GM12878 (cell line): ENCODE data around the gene PGR. TPM values are rescaled to one million over a fixed set of nuclear protein-coding genes. Genes with fewer than 3 reads are reported as not detected.

Source experiments
- ATAC-seq: fragments of 200-7000 bp; cut with Tn5 transposase; 3 replicates; pipeline ENCODE4 v1.9.1; 2020; ENCODE audit warnings: mild to moderate bottlenecking, moderate library complexity
- BruUV-seq: library from RNA; stranded (reverse); fragments of 400-500 nt; replicated peaks from 2 replicates; lab custom pipeline; 2021; lab: Mats Ljungman, UMichigan
- CTCF ChIA-PET: fragments of 300-600 bp; sonication (Branson Sonifier 250); formaldehyde crosslinking; extraction: SDS; loops from one replicate; lab custom pipeline; 2021; ENCODE audit warnings: inconsistent platforms; lab: Yijun Ruan, JAX
- POLR2A ChIA-PET: fragments of 350-600 bp; formaldehyde crosslinking; extraction: SDS; loops from one replicate; lab custom pipeline; 2021; ENCODE audit warnings: inconsistent platforms; lab: Charles Lee
- RAD21 ChIA-PET: fragments of 300-600 bp; sonication (Branson Sonifier 250); formaldehyde crosslinking; loops from one replicate; lab custom pipeline; 2023; ENCODE audit warnings: antibody characterized with exemption; ENCODE audit not compliant: unreplicated experiment; lab: Charles Lee
- SMC1A ChIA-PET: fragments of 300-600 bp; sonication (Branson Sonifier 250); formaldehyde crosslinking; loops from one replicate; lab custom pipeline; 2023; ENCODE audit not compliant: unreplicated experiment, uncharacterized antibody; lab: Charles Lee
- DNase-seq: peaks from one replicate; pipeline ENCODE4 v3.0.0-alpha.2; 2011; ENCODE audit warnings: low read depth, low spot score
- FAIRE-seq: peaks from 3 replicates; lab custom pipeline; 2011; peaks lifted over from hg19 to GRCh38; lab: Jason Lieb, UNC
- H2AFZ ChIP-seq: 2 replicates; pipeline ENCODE4 v1.6.0; 2011; ENCODE audit warnings: low read depth, low read length, control low read depth; ENCODE audit not compliant: control insufficient read depth
- H3K27ac ChIP-seq: 2 replicates; pipeline ENCODE4 v1.5.1; 2011; ENCODE audit warnings: control low read depth; ENCODE audit not compliant: control insufficient read depth, insufficient read depth
- H3K27me3 ChIP-seq, 2 experiments: replicated peaks in 1 of 2; 2 replicates each; pipeline versions ENCODE4 v1.6.0 to v1.6.1; 2011; ENCODE audit warnings: low read length in 1 of 2; ENCODE audit not compliant: control insufficient read depth in 2 of 2, insufficient read depth in 2 of 2
- H3K36me3 ChIP-seq, 2 experiments: 2 replicates each; pipeline ENCODE4 v1.5.1; 2011; ENCODE audit warnings: low read length in 1 of 2; ENCODE audit not compliant: control insufficient read depth in 2 of 2, insufficient read depth in 2 of 2
- H3K4me1 ChIP-seq: 2 replicates; pipeline ENCODE4 v1.6.1; 2011; ENCODE audit warnings: mild to moderate bottlenecking, low read length, moderate library complexity, mixed read lengths; ENCODE audit not compliant: control insufficient read depth, insufficient read depth
- H3K4me2 ChIP-seq: 2 replicates; pipeline ENCODE4 v1.6.0; 2011; ENCODE audit warnings: control low read depth; ENCODE audit not compliant: control insufficient read depth, insufficient read depth
- H3K4me3 ChIP-seq: fragments of 200-600 bp; sonication (generic); 2 replicates; pipeline ENCODE4 v1.5.1; 2016
- H3K79me2 ChIP-seq: 2 replicates; pipeline ENCODE4 v1.6.0; 2011; ENCODE audit warnings: low read length; ENCODE audit not compliant: control insufficient read depth, insufficient read depth
- H3K9ac ChIP-seq: 2 replicates; pipeline ENCODE4 v1.8.0; 2011; ENCODE audit warnings: low read length, control low read depth, mixed read lengths; ENCODE audit not compliant: control insufficient read depth, insufficient read depth
- H3K9me3 ChIP-seq: replicated peaks from 3 replicates; pipeline ENCODE4 v1.5.1; 2011; ENCODE audit warnings: mild to moderate bottlenecking, low read length; ENCODE audit not compliant: control insufficient read depth, insufficient read depth
- H4K20me1 ChIP-seq: 2 replicates; pipeline ENCODE4 v1.6.0; 2011; ENCODE audit not compliant: control insufficient read depth, insufficient read depth
- CHD2 ChIP-seq: IDR thresholded peaks from 2 replicates; pipeline ENCODE4 v1.6.1; 2011; ENCODE audit warnings: low read depth, low read length, improper control_type of control experiment, borderline replicate concordance
- EED ChIP-seq: sonication (generic); IDR thresholded peaks from 2 replicates; pipeline ENCODE4 v1.6.1; 2016; ENCODE audit warnings: antibody characterized with exemption, low read depth
- IKZF2 ChIP-seq, 2 experiments: fragments of 450-650 bp; IDR thresholded peaks; 2 replicates each; pipeline ENCODE4 v1.6.1; 2017; ENCODE audit warnings: mild to moderate bottlenecking in 2 of 2, moderate library complexity in 2 of 2
- JUNB ChIP-seq: IDR thresholded peaks from 2 replicates; pipeline ENCODE4 v1.6.1; 2016; ENCODE audit warnings: antibody characterized with exemption, mild to moderate bottlenecking
- KDM1A ChIP-seq: fragments of 200-600 bp; sonication (generic); IDR thresholded peaks from 2 replicates; pipeline ENCODE4 v1.6.1; 2016; ENCODE audit warnings: borderline replicate concordance
- NR2C1 ChIP-seq: fragments of 450-650 bp; IDR thresholded peaks from 2 replicates; pipeline ENCODE4 v1.6.1; 2017; ENCODE audit warnings: antibody characterized with exemption, mild to moderate bottlenecking, moderate library complexity
- RAD51 ChIP-seq: fragments of 450-650 bp; IDR thresholded peaks from 2 replicates; pipeline ENCODE4 v1.6.1; 2016; ENCODE audit warnings: moderate library complexity, mild to moderate bottlenecking, inconsistent platforms
- RUNX3 ChIP-seq: IDR thresholded peaks from 2 replicates; pipeline ENCODE4 v1.6.1; 2012; ENCODE audit warnings: low read length, inconsistent platforms
- SUZ12 ChIP-seq: fragments of 200-600 bp; sonication (generic); IDR thresholded peaks from one replicate; pipeline ENCODE4 v1.6.1; 2018; ENCODE audit warnings: antibody characterized with exemption, mild to moderate bottlenecking; ENCODE audit not compliant: unreplicated experiment
- WGBS: methylation state at CpG from one replicate; pipeline ENCODE4 v1.1.6; 2016; ENCODE audit warnings: low lambda C conversion rate; ENCODE audit not compliant: insufficient replicate concordance, insufficient coverage; ENCODE audit errors: missing lambda C conversion rate; 5-methylcytosine and 5-hydroxymethylcytosine counted together
- in situ Hi-C: fragments of 300-500 bp; cut with MboI; formaldehyde crosslinking; loops from 9 replicates; pipeline ENCODE4 v1.14.3; 2018; ENCODE audit warnings: mixed read lengths
- intact Hi-C: fragments of 100-400 bp; cut with micrococcal nuclease; formaldehyde crosslinking; loops from one replicate; pipeline ENCODE4 v1.14.2; 2022; ENCODE audit not compliant: unreplicated experiment
- polyA plus RNA-seq, 11 experiments: library from polyadenylated mRNA; depleted of rRNA in 4 of 11; unstranded in 6 of 11; stranded (reverse) in 5 of 11; fragments of >200 nt; fragmentation: Nextera tagmentation in 4 of 11; fragmentation: Illumina TruSeq in 1 of 11; extraction: Ambion mirVana in 4 of 11; extraction: Trizol in 1 of 11; gene quantifications; 1 replicate in 1 of 11; 2 replicates in 10 of 11; pipeline versions ENCODE4 v1.2.1 to v1.2.3, GENCODE V29; 2011 to 2016; ENCODE audit warnings: inconsistent platforms in 2 of 11, missing spikeins in 2 of 11, low read depth in 1 of 11
- total RNA-seq, 4 experiments: library from RNA; depleted of rRNA in 3 of 4; stranded (reverse); fragments of >200 nt in 3 of 4; fragmentation: Illumina TruSeq in 1 of 4; extraction: Trizol in 1 of 4; gene quantifications; 2 replicates each; pipeline versions ENCODE4 v1.2.1 to v1.2.3, GENCODE V29; 2013 to 2021
- TF ChIP-seq, protein P1 (sequence below): IDR thresholded peaks from 2 replicates; pipeline ENCODE4 v1.6.1; 2011; ENCODE audit warnings: borderline replicate concordance, low read depth, mild to moderate bottlenecking, moderate library complexity, mixed read lengths, low read length; ENCODE audit not compliant: insufficient read depth; ENCODE audit errors: extremely low read length
- TF ChIP-seq, protein P2 (sequence below): fragments of 450-650 bp; IDR thresholded peaks from 2 replicates; pipeline ENCODE4 v1.6.1; 2016; ENCODE audit warnings: mild to moderate bottlenecking, moderate library complexity, borderline replicate concordance

The PGR gene
- total and polyA plus RNA-seq, 10 of the 15 experiments (the other 5 are each of a cell fraction or from before 2014, with no cell fraction given), result 0.01 TPM; not detected in 9

DNA sequence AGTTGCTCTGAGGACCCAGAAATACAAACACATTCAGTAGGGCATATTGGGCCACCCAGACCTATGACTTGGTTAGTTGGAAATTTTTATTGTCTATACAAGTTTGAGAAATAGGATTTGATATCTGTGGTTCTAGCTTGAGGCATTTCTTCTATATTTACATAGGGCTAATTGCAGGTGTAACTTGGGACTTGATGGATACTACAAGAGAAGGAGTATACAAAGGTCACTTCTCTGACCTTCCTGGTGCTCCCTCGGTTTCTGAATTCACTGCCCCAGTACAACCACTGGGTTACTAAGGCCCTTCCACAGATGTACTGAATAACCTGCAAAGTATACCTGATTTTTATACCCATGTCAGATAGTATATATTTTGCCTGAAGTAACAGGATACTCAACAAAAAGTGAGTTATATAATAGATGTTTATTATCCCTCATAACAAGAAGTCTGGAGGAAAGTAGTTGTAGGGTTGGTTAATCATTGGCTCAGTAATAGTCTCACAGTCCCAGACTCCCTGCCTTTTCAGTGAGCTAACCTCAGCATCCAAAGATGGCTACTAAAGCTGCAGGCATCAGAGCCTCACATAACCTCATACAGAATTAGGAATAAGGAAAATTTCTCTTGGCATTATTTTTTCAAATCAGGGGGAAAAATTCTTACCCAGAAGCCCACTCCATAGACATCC, 8.8 kb upstream of the PGR start:
- no peaks in the 10 kb centered on the region for H3K9me3 ChIP-seq
- in situ Hi-C loops, result no loop called here
- no peak for TF ChIP-seq JUNB
- no peak for TF ChIP-seq SUZ12
- TF ChIP-seq IKZF2 (IDR thresholded peaks at IDR 0.05), result no peak
- TF ChIP-seq RUNX3, result no peak
- TF ChIP-seq RAD51, result no peak
- TF ChIP-seq, protein P1, sequence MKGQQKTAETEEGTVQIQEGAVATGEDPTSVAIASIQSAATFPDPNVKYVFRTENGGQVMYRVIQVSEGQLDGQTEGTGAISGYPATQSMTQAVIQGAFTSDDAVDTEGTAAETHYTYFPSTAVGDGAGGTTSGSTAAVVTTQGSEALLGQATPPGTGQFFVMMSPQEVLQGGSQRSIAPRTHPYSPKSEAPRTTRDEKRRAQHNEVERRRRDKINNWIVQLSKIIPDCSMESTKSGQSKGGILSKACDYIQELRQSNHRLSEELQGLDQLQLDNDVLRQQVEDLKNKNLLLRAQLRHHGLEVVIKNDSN, result no peak
- TF ChIP-seq, protein P2, sequence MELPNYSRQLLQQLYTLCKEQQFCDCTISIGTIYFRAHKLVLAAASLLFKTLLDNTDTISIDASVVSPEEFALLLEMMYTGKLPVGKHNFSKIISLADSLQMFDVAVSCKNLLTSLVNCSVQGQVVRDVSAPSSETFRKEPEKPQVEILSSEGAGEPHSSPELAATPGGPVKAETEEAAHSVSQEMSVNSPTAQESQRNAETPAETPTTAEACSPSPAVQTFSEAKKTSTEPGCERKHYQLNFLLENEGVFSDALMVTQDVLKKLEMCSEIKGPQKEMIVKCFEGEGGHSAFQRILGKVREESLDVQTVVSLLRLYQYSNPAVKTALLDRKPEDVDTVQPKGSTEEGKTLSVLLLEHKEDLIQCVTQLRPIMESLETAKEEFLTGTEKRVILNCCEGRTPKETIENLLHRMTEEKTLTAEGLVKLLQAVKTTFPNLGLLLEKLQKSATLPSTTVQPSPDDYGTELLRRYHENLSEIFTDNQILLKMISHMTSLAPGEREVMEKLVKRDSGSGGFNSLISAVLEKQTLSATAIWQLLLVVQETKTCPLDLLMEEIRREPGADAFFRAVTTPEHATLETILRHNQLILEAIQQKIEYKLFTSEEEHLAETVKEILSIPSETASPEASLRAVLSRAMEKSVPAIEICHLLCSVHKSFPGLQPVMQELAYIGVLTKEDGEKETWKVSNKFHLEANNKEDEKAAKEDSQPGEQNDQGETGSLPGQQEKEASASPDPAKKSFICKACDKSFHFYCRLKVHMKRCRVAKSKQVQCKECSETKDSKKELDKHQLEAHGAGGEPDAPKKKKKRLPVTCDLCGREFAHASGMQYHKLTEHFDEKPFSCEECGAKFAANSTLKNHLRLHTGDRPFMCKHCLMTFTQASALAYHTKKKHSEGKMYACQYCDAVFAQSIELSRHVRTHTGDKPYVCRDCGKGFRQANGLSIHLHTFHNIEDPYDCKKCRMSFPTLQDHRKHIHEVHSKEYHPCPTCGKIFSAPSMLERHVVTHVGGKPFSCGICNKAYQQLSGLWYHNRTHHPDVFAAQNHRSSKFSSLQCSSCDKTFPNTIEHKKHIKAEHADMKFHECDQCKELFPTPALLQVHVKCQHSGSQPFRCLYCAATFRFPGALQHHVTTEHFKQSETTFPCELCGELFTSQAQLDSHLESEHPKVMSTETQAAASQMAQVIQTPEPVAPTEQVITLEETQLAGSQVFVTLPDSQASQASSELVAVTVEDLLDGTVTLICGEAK, result no peak
- no peak for TF ChIP-seq NR2C1
- no peak for TF ChIP-seq EED
- no peak for TF ChIP-seq CHD2
- TF ChIP-seq KDM1A, result no peak
- POLR2A ChIA-PET, result no interaction called here
- CTCF ChIA-PET, result no interaction called here
- H3K9ac ChIP-seq, result no peak overlapping the region
- no peaks in the 10 kb centered on the region for H3K36me3 ChIP-seq
- DNase-seq, result no peak
- no peaks in the 10 kb centered on the region for H3K27me3 ChIP-seq
- no peak for FAIRE-seq
- 0% methylated on average over 1 of the region's 1 CpG for WGBS
- RAD21 ChIA-PET, result no interaction called here
- H3K4me1 ChIP-seq, result no peaks in the 10 kb centered on the region
- H2AFZ ChIP-seq, result no peak overlapping the region
- no peak for ATAC-seq
- SMC1A ChIA-PET, result interaction anchor here (0.6 kb wide), 1 partner anchor 1733 kb away, joined by 3 read pairs; no protein-coding TSS in a partner anchor
- no peak overlapping the region for H3K27ac ChIP-seq
- no peaks in the 10 kb centered on the region for H3K79me2 ChIP-seq
- intact Hi-C loops, result no loop called here
- H3K4me2 ChIP-seq, result no peak overlapping the region
- no TSS peak for BruUV-seq
- H4K20me1 ChIP-seq, result no peaks in the 10 kb centered on the region
- H3K4me3 ChIP-seq, result no peak overlapping the region
